ENCODE results near the gene PSMD14.

- TF ChIP-seq POLR2AphosphoS5 (IDR thresholded peaks at IDR 0.05; ENCODE audit: low read depth, low read length) (no peak), EZH2 (IDR thresholded peaks at IDR 0.05) (no peak), CTCF (IDR thresholded peaks at IDR 0.05 in 2 of 3, conservative IDR thresholded peaks at IDR 0.05 in 1 of 3; ENCODE audit: borderline replicate concordance in 1 of 3, insufficient read depth in 1 of 3, low read depth in 2 of 3, low read length in 2 of 3) (no peak), POLR2A (IDR thresholded peaks at IDR 0.05; ENCODE audit: borderline replicate concordance, extremely low read depth, insufficient read depth, insufficient read length) (no peak)
Observed at GRCh38 chr2:161415034-161415986, 107.1 kb downstream of the PSMD14 start.

Data from HCT116 (cell line).